Tongue (tissue), 1 donor: ENCODE results near the gene CPSF2. TPM values are rescaled to one million over a fixed set of nuclear protein-coding genes. Genes with fewer than 3 reads are reported as not detected.

ENCODE experiments used
- total RNA-seq: library from RNA; depleted of rRNA; stranded (reverse); fragments of >200 nt; gene quantifications from one replicate; pipeline ENCODE4 v1.2.3, GENCODE V29; 2014

The CPSF2 gene
- total RNA-seq, 1 donor from 2014 or later, result 36.5 TPM

Other genes starting within 250 kb of the CPSF2 start
- gene FBLN5, start 174.3 kb upstream of the CPSF2 start, total RNA-seq, result 65.3 TPM
- 64.5 TPM for gene TRIP11, start 81.9 kb upstream of the CPSF2 start, total RNA-seq
- 56.2 TPM for gene ATXN3, start 15.4 kb upstream of the CPSF2 start, total RNA-seq
- gene NDUFB1, start 263 bp upstream of the CPSF2 start, total RNA-seq, result 209 TPM
- 1.0 TPM for gene SLC24A4, start 201.2 kb downstream of the CPSF2 start, total RNA-seq